ENCODE results near the gene TGFB1. TPM values are rescaled to one million over a fixed set of nuclear protein-coding genes. Genes with fewer than 3 reads are reported as not detected.
"Not testable (repeated sequence)": the region's sequence is repeated elsewhere in the genome, so short reads cannot be mapped to it uniquely, and the experiment has no call there.

Gene TGFB1
- total RNA-seq, 1 donor from 2014 or later, result 193 TPM

DNA sequence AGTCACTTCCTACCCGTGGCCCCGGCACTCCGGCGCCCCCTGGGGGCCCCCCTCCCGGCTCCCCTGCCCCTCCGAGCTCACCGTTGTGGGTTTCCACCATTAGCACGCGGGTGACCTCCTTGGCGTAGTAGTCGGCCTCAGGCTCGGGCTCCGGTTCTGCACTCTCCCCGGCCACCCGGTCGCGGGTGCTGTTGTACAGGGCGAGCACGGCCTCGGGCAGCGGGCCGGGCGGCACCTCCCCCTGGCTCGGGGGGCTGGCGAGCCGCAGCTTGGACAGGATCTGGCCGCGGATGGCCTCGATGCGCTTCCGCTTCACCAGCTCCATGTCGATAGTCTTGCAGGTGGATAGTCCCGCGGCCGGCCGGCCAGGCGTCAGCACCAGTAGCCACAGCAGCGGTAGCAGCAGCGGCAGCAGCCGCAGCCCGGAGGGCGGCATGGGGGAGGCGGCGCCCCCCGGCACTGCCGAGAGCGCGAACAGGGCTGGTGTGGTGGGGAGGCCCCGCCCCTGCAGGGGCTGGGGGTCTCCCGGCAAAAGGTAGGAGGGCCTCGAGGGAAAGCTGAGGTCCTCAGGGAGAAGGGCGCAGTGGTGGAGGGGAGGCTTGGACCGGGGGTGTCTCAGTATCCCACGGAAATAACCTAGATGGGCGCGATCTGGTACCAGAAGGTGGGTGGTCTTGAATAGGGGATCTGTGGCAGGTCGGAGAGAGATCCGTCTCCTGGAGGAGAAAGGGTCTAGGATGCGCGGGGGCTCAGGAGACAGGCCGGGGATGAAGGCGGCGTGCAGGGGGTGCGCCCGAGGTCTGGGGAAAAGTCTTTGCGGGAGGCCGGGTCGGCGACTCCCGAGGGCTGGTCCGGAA lies 885 bp downstream of the TGFB1 start:
- peak; percentile 75 for DNase-seq (ENCODE audit: low spot score)
- peak overlapping the region; percentile 100 for H3K4me3 Mint-ChIP-seq (ENCODE audit: unreplicated experiment)
- TF ChIP-seq, protein P1, sequence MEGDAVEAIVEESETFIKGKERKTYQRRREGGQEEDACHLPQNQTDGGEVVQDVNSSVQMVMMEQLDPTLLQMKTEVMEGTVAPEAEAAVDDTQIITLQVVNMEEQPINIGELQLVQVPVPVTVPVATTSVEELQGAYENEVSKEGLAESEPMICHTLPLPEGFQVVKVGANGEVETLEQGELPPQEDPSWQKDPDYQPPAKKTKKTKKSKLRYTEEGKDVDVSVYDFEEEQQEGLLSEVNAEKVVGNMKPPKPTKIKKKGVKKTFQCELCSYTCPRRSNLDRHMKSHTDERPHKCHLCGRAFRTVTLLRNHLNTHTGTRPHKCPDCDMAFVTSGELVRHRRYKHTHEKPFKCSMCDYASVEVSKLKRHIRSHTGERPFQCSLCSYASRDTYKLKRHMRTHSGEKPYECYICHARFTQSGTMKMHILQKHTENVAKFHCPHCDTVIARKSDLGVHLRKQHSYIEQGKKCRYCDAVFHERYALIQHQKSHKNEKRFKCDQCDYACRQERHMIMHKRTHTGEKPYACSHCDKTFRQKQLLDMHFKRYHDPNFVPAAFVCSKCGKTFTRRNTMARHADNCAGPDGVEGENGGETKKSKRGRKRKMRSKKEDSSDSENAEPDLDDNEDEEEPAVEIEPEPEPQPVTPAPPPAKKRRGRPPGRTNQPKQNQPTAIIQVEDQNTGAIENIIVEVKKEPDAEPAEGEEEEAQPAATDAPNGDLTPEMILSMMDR (IDR thresholded peaks at IDR 0.05; ENCODE audit: unreplicated experiment), result peak; percentile 61
- H3K4me1 Mint-ChIP-seq (ENCODE audit: unreplicated experiment), result peaks cover 38% of the 10 kb centered on the region
- H3K27ac Mint-ChIP-seq (ENCODE audit: unreplicated experiment), result peak overlapping the region; percentile 89
- H3K27me3 Mint-ChIP-seq (ENCODE audit: unreplicated experiment), result peaks cover 22% of the 10 kb centered on the region
- peaks cover 25% of the 10 kb centered on the region for H3K36me3 Mint-ChIP-seq (ENCODE audit: low read depth, unreplicated experiment)
- H3K9me3 Mint-ChIP-seq (ENCODE audit: unreplicated experiment), result peaks cover 4% of the 10 kb centered on the region

DNA sequence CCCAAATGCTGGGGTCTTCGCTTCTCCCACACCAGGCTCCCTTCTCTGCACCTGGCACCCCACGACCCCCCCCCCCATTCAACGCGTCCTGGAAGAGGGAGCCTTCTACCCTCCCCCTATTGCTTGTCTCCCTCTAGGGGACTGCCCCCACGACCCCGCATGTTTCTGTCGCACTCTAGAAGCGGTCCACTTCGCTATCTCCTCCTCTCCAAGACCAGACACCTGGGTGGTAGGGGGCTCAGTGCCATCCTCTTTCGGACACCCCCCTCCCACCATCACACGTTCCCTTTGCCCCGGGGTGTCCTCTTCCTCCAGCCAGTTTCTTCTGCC lies 1.5 kb downstream of the TGFB1 start:
- peaks cover 22% of the 10 kb centered on the region for H3K27me3 Mint-ChIP-seq (ENCODE audit: unreplicated experiment)
- H3K27ac Mint-ChIP-seq (ENCODE audit: unreplicated experiment), result peak overlapping the region; percentile 88

GRCh38 chr19:41351339-41352245 lies 2.1 kb downstream of the TGFB1 start:
- Mint-ChIP-seq H3K4me3 (ENCODE audit: unreplicated experiment) (peak overlapping the region; percentile 100), H3K27ac (ENCODE audit: unreplicated experiment) (peak overlapping the region; percentile 89), H3K9me3 (ENCODE audit: unreplicated experiment) (peaks cover 4% of the 10 kb centered on the region), H3K36me3 (ENCODE audit: low read depth, unreplicated experiment) (peaks cover 25% of the 10 kb centered on the region), H3K4me1 (ENCODE audit: unreplicated experiment) (peaks cover 31% of the 10 kb centered on the region), H3K27me3 (ENCODE audit: unreplicated experiment) (peaks cover 22% of the 10 kb centered on the region)
- DNase-seq (ENCODE audit: low spot score), result peak; percentile 63
- TF ChIP-seq, protein P1 (IDR thresholded peaks at IDR 0.05; ENCODE audit: unreplicated experiment), result no peak

More for the DNA sequence above, 1.5 kb downstream of the TGFB1 start:
- H3K9me3 Mint-ChIP-seq (ENCODE audit: unreplicated experiment), result peaks cover 4% of the 10 kb centered on the region
- DNase-seq (ENCODE audit: low spot score), result no peak
- peaks cover 25% of the 10 kb centered on the region for H3K36me3 Mint-ChIP-seq (ENCODE audit: low read depth, unreplicated experiment)
- peaks cover 36% of the 10 kb centered on the region for H3K4me1 Mint-ChIP-seq (ENCODE audit: unreplicated experiment)
- TF ChIP-seq, protein P1 (IDR thresholded peaks at IDR 0.05; ENCODE audit: unreplicated experiment), result no peak
- H3K4me3 Mint-ChIP-seq (ENCODE audit: unreplicated experiment), result peak overlapping the region; percentile 100

- TF ChIP-seq, protein P1 (IDR thresholded peaks at IDR 0.05; ENCODE audit: unreplicated experiment), result no peak
- Mint-ChIP-seq H3K36me3 (ENCODE audit: low read depth, unreplicated experiment) (peaks cover 29% of the 10 kb centered on the region), H3K27me3 (ENCODE audit: unreplicated experiment) (peaks cover 22% of the 10 kb centered on the region), H3K9me3 (ENCODE audit: unreplicated experiment) (peaks cover 4% of the 10 kb centered on the region), H3K4me3 (ENCODE audit: unreplicated experiment) (peak overlapping the region; percentile 99), H3K27ac (ENCODE audit: unreplicated experiment) (peak overlapping the region; percentile 89), H3K4me1 (ENCODE audit: unreplicated experiment) (peaks cover 31% of the 10 kb centered on the region)
- no peak for DNase-seq (ENCODE audit: low spot score)
Observed at GRCh38 chr19:41350735-41351338, 2.9 kb downstream of the TGFB1 start.

DNA sequence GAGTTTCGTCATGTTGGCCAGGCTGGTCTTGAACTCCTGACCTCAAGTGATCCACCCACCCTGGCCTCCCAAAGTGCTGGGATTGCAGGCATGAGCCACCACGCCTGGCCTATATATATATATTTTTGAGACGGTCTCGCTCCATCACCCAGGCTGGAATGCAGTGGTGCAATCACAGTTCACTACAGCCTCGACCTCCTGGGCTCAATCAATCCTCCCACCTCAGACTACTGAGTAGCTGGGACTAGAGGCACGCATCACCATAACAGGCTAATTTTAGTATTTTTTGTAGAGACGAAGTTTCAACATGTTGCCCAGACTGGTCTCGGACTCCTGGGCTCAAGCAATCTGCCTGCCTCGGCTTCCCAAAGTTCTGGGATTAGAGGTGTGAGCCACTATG lies 6.8 kb downstream of the TGFB1 start:
- H3K27me3 Mint-ChIP-seq (ENCODE audit: unreplicated experiment), result peaks cover 16% of the 10 kb centered on the region
- H3K36me3 Mint-ChIP-seq (ENCODE audit: low read depth, unreplicated experiment), result peaks cover 34% of the 10 kb centered on the region
- not testable (repeated sequence) for H3K4me3 Mint-ChIP-seq (ENCODE audit: unreplicated experiment); DNase-seq (ENCODE audit: low spot score); H3K9me3 Mint-ChIP-seq (ENCODE audit: unreplicated experiment); H3K27ac Mint-ChIP-seq (ENCODE audit: unreplicated experiment)
- H3K4me1 Mint-ChIP-seq (ENCODE audit: unreplicated experiment), result peaks cover 21% of the 10 kb centered on the region
